Activated CD8-positive, alpha-beta T cell treated with anti-CD3 and anti-CD28 coated beads for 36 hours (primary cell): ENCODE data around the gene DOK4. TPM values are rescaled to one million over a fixed set of nuclear protein-coding genes. Genes with fewer than 3 reads are reported as not detected.
"Not testable (repeated sequence)": the region's sequence is repeated elsewhere in the genome, so short reads cannot be mapped to it uniquely, and the experiment has no call there.

Experiments
- ATAC-seq: fragments of 200-7000 bp; cut with Tn5 transposase; one replicate; pipeline ENCODE4 v1.10.0; 2021; ENCODE audit warnings: mild to moderate bottlenecking, moderate library complexity
- CTCF ChIA-PET: fragments of 350-600 bp; sonication (Branson Sonifier 250); formaldehyde crosslinking; loops from one replicate; lab custom pipeline; 2021; ENCODE audit warnings: antibody characterized with exemption; lab: Charles Lee
- POLR2A ChIA-PET: fragments of 350-600 bp; sonication (Branson Sonifier 250); formaldehyde crosslinking; loops from one replicate; lab custom pipeline; 2021; ENCODE audit warnings: antibody characterized with exemption; lab: Charles Lee
- DNase-seq: peaks from one replicate; pipeline ENCODE4 v3.0.0-alpha.2; 2020
- H3K27ac Mint-ChIP-seq: one replicate; pipeline ENCODE4 v1.8.0; 2021; ENCODE audit warnings: mild to moderate bottlenecking, mixed read lengths
- H3K27me3 Mint-ChIP-seq: one replicate; pipeline ENCODE4 v1.8.0; 2021; ENCODE audit warnings: mixed read lengths
- H3K36me3 Mint-ChIP-seq: one replicate; pipeline ENCODE4 v1.8.0; 2021; ENCODE audit warnings: low read depth, mixed read lengths
- H3K4me1 Mint-ChIP-seq: one replicate; pipeline ENCODE4 v1.8.0; 2021; ENCODE audit warnings: low read depth, mixed read lengths
- H3K4me3 Mint-ChIP-seq: one replicate; pipeline ENCODE4 v1.8.0; 2021; ENCODE audit warnings: mild to moderate bottlenecking, moderate library complexity, mixed read lengths
- H3K9me3 Mint-ChIP-seq: one replicate; pipeline ENCODE4 v1.8.0; 2021; ENCODE audit warnings: mixed read lengths
- CTCF ChIP-seq: fragments of 200-600 bp; IDR thresholded peaks from one replicate; pipeline ENCODE4 v1.8.0; 2022; ENCODE audit warnings: antibody characterized with exemption, mild to moderate bottlenecking
- intact Hi-C: fragments of 100-400 bp; cut with micrococcal nuclease; formaldehyde crosslinking; loops from one replicate; pipeline ENCODE4 v1.10.0; 2022
- total RNA-seq, 2 experiments: library from RNA; stranded (reverse); gene quantifications; one replicate each; pipeline ENCODE4 v1.2.3, GENCODE V29; 2021

DOK4 gene
- total RNA-seq, 2 experiments from 2014 or later = 4.6 to 5.1 TPM

GRCh38 chr16:57446531-57447185 is 39.6 kb downstream of the DOK4 start:
- peak overlapping the region; percentile 91 for H3K27ac Mint-ChIP-seq
- CTCF ChIA-PET = interaction anchor here (0.8 to 4.9 kb wide), 11 partner anchors 8 to 202 kb away, joined by 3 to 40 read pairs (median 7); partner anchors contain the start of gene POLR2C
- peaks cover 47% of the 10 kb centered on the region for H3K4me1 Mint-ChIP-seq
- POLR2A ChIA-PET = interaction anchor here (0.6 to 3.2 kb wide), 19 partner anchors 8 to 451 kb away, joined by 3 to 20 read pairs (median 6); partner anchors contain the start of genes DOK4 and POLR2C
- H3K4me3 Mint-ChIP-seq = peak overlapping the region; percentile 94
- no peaks in the 10 kb centered on the region for H3K27me3 Mint-ChIP-seq
- DNase-seq (peak; percentile 37), ATAC-seq (peak; percentile 29)
- H3K36me3 Mint-ChIP-seq = peaks cover 29% of the 10 kb centered on the region
- intact Hi-C loops = no loop called here
- H3K9me3 Mint-ChIP-seq = peaks cover 1% of the 10 kb centered on the region
- no peak for TF ChIP-seq CTCF

GRCh38 chr16:57445510-57445909 is 40.8 kb downstream of the DOK4 start:
- Mint-ChIP-seq H3K9me3 (peaks cover 2% of the 10 kb centered on the region), H3K36me3 (peaks cover 36% of the 10 kb centered on the region), H3K27ac (no peak overlapping the region), H3K4me1 (peaks cover 50% of the 10 kb centered on the region), H3K4me3 (no peak overlapping the region), H3K27me3 (no peaks in the 10 kb centered on the region)
- POLR2A ChIA-PET = interaction anchor here (0.7 to 2.2 kb wide), 4 partner anchors 13 to 90 kb away, joined by 4 to 10 read pairs (median 6); partner anchors contain the start of gene POLR2C
- CTCF ChIA-PET = interaction anchor here (2.2 to 4.9 kb wide), 3 partner anchors 17 to 27 kb away, joined by 9 to 40 read pairs (median 16); partner anchors contain the start of gene POLR2C
- no peak for DNase-seq
- no peak for TF ChIP-seq CTCF
- ATAC-seq = no peak
- intact Hi-C loops = no loop called here

- intact Hi-C loops = no loop called here
- Mint-ChIP-seq H3K36me3 (peaks cover 44% of the 10 kb centered on the region), H3K27ac (peak overlapping the region; percentile 20), H3K4me1 (peaks cover 47% of the 10 kb centered on the region), H3K4me3 (peak overlapping the region; percentile 24), H3K27me3 (no peaks in the 10 kb centered on the region), H3K9me3 (peaks cover 6% of the 10 kb centered on the region)
- ATAC-seq (no peak), DNase-seq (no peak)
- ChIA-PET CTCF (interaction anchor here (0.6 to 3.0 kb wide), 6 partner anchors 12 to 75 kb away, joined by 3 to 16 read pairs (median 4); partner anchors contain the start of gene POLR2C), POLR2A (interaction anchor here (0.6 to 2.1 kb wide), 4 partner anchors 14 to 258 kb away, joined by 3 to 9 read pairs (median 4); partner anchors contain the start of gene POLR2C)
- no peak for TF ChIP-seq CTCF
These were observed 41.6 kb downstream of the DOK4 start for GRCh38 chr16:57444711-57445110.

- H3K27ac Mint-ChIP-seq, ATAC-seq, H3K9me3 Mint-ChIP-seq, CTCF ChIA-PET, intact Hi-C loops, DNase-seq, H3K4me3 Mint-ChIP-seq, H3K27me3 Mint-ChIP-seq: not testable (repeated sequence)
- H3K4me1 Mint-ChIP-seq = peaks cover 26% of the 10 kb centered on the region
- POLR2A ChIA-PET = interaction anchor here (0.6 to 1.2 kb wide), 3 partner anchors 19 to 227 kb away, joined by 3 to 4 read pairs (median 3); partner anchors contain the start of genes ADGRG3 and POLR2C
- peaks cover 67% of the 10 kb centered on the region for H3K36me3 Mint-ChIP-seq
These were observed 45.7 kb downstream of the DOK4 start for GRCh38 chr16:57440551-57440950.

GRCh38 chr16:57439947-57440346 is 46.3 kb downstream of the DOK4 start:
- DNase-seq, intact Hi-C loops, H3K9me3 Mint-ChIP-seq, H3K27me3 Mint-ChIP-seq, ATAC-seq, H3K4me3 Mint-ChIP-seq, POLR2A ChIA-PET, H3K27ac Mint-ChIP-seq: not testable (repeated sequence)
- Mint-ChIP-seq H3K36me3 (peaks cover 72% of the 10 kb centered on the region), H3K4me1 (peaks cover 24% of the 10 kb centered on the region)
- CTCF ChIA-PET = interaction anchor here (1.3 to 5.3 kb wide), 2 partner anchors 20 to 22 kb away, joined by 3 to 30 read pairs; no protein-coding TSS in a partner anchor
